CD4-positive, alpha-beta T cell (primary cell): ENCODE results near the gene ZNRF3. TPM values are rescaled to one million over a fixed set of nuclear protein-coding genes. Genes with fewer than 3 reads are reported as not detected.

Experiments used
- ATAC-seq: fragments of 200-7000 bp; cut with Tn5 transposase; one replicate; pipeline ENCODE4 v1.10.0; 2022; ENCODE audit warnings: mild to moderate bottlenecking; ENCODE audit not compliant: poor library complexity
- CTCF ChIA-PET: fragments of 350-600 bp; sonication (Branson Sonifier 250); formaldehyde crosslinking; loops from one replicate; lab custom pipeline; 2021; ENCODE audit warnings: antibody characterized with exemption, inconsistent platforms; lab: Charles Lee
- POLR2A ChIA-PET: fragments of 350-600 bp; sonication (Branson Sonifier 250); formaldehyde crosslinking; loops from one replicate; lab custom pipeline; 2021; ENCODE audit warnings: antibody characterized with exemption, inconsistent platforms; lab: Charles Lee
- DNase-seq, 14 experiments: peaks; one replicate each; pipeline ENCODE4 v3.0.0-alpha.2; 2013 to 2020; ENCODE audit warnings: mixed read lengths in 2 of 14
- H3K27ac ChIP-seq, 2 donors: one replicate each; pipeline versions ENCODE4 v1.5.1 to v1.7.0; 2013; ENCODE audit warnings: low read length in 2 of 2, low read depth in 1 of 2, mild to moderate bottlenecking in 1 of 2
- H3K27me3 ChIP-seq, 2 experiments: 1 replicate in 1 of 2; 2 replicates in 1 of 2; pipeline versions ENCODE4 v1.6.1 to v1.7.0; 2013; ENCODE audit warnings: low read length in 2 of 2, control low read depth in 1 of 2, mild to moderate bottlenecking in 1 of 2, moderate library complexity in 1 of 2; ENCODE audit not compliant: insufficient read depth in 2 of 2, control insufficient read depth in 1 of 2
- H3K36me3 ChIP-seq: one replicate; pipeline ENCODE4 v1.6.1; 2013; ENCODE audit warnings: low read length, control low read depth; ENCODE audit not compliant: insufficient read depth
- H3K4me1 ChIP-seq: one replicate; pipeline ENCODE4 v1.6.1; 2013; ENCODE audit warnings: low read length, control low read depth; ENCODE audit not compliant: insufficient read depth
- H3K4me3 ChIP-seq: one replicate; pipeline ENCODE4 v1.5.1; 2013; ENCODE audit warnings: mild to moderate bottlenecking, low read length, moderate library complexity
- H3K9me3 ChIP-seq, 2 experiments: 1 replicate in 1 of 2; 2 replicates in 1 of 2; pipeline versions ENCODE4 v1.6.1 to v1.7.0; 2013; ENCODE audit warnings: low read length in 2 of 2, mild to moderate bottlenecking in 2 of 2, control low read depth in 1 of 2, moderate library complexity in 1 of 2; ENCODE audit not compliant: control insufficient read depth in 1 of 2, insufficient read depth in 1 of 2
- H3K27ac Mint-ChIP-seq: one replicate; pipeline ENCODE4 v1.8.0; 2020; ENCODE audit warnings: mixed read lengths
- H3K27me3 Mint-ChIP-seq: one replicate; pipeline ENCODE4 v1.8.0; 2021; ENCODE audit warnings: mixed read lengths
- H3K36me3 Mint-ChIP-seq: one replicate; pipeline ENCODE4 v1.8.0; 2021; ENCODE audit warnings: low read depth, mixed read lengths
- H3K4me1 Mint-ChIP-seq: one replicate; pipeline ENCODE4 v1.8.0; 2021; ENCODE audit warnings: low read depth, mixed read lengths
- H3K4me3 Mint-ChIP-seq: one replicate; pipeline ENCODE4 v1.8.0; 2020; ENCODE audit warnings: mild to moderate bottlenecking, mixed read lengths
- H3K9me3 Mint-ChIP-seq: one replicate; pipeline ENCODE4 v1.8.0; 2020; ENCODE audit warnings: mixed read lengths
- intact Hi-C, 2 experiments: fragments of 100-400 bp; cut with DNase I in 1 of 2; cut with micrococcal nuclease in 1 of 2; formaldehyde crosslinking; loops; one replicate each; pipeline versions ENCODE4 v1.15.1 to v1.9.0; 2023 to 2025; cut with DNase I, micrococcal nuclease
- total RNA-seq, 174 experiments: library from RNA in 2 of 174; stranded (reverse) in 2 of 174; gene quantifications; one replicate each; pipeline ENCODE4 v1.2.3 and lab custom pipeline; 2021 to 2026
- TF ChIP-seq, protein P1 (sequence below): fragments of 200-600 bp; IDR thresholded peaks from one replicate; pipeline ENCODE4 v1.8.0; 2022; ENCODE audit warnings: antibody characterized with exemption, mild to moderate bottlenecking

The ZNRF3 gene
- total RNA-seq, 2 experiments from 2014 or later = 0.38 to 0.61 TPM

DNA sequence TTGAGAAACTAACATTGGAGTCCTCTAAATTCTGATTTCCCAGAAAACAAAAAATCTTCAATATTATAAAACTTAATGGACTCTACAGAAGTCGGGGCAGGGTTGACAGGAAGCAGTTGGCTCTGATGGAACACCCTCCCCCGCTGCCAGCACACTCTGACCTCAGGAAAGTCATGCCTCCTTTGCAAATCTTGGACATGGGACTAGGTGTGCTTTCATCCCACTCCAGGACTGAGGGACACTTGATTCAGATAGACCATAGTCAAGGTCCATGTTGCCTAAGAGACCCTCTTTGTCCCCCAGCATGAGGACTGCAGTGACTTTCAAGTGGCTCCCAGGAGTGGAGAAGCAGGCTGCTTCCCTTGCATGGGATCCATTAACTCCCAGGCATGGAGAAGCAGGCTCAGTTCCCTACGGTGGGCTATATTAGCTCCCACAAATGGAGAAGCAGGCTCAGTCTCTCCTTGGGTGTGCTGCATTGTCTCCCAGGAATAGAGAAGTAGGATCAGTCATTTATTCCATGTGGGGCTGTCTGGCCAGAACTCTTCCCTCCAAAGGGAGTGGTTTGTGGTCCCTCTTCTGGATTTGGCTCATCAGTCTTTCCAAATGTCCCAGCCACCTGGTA lies 139.9 kb downstream of the ZNRF3 start:
- DNase-seq (no peak), ATAC-seq (no peak)
- Mint-ChIP-seq H3K4me1 (no peaks in the 10 kb centered on the region), H3K27me3 (peaks cover 19% of the 10 kb centered on the region), H3K9me3 (no peaks in the 10 kb centered on the region), H3K36me3 (no peaks in the 10 kb centered on the region), H3K4me3 (no peak overlapping the region), H3K27ac (no peak overlapping the region)
- intact Hi-C loops = no loop called here
- ChIA-PET CTCF (no interaction called here), POLR2A (no interaction called here)
- Histone ChIP-seq H3K9me3 (no peaks in the 10 kb centered on the region), H3K27ac (no peak overlapping the region), H3K4me3 (no peak overlapping the region), H3K36me3 (no peaks in the 10 kb centered on the region), H3K4me1 (no peaks in the 10 kb centered on the region), H3K27me3 (peaks cover 0 to 9% of the 10 kb centered on the region in 2 experiments)
- TF ChIP-seq, protein P1, sequence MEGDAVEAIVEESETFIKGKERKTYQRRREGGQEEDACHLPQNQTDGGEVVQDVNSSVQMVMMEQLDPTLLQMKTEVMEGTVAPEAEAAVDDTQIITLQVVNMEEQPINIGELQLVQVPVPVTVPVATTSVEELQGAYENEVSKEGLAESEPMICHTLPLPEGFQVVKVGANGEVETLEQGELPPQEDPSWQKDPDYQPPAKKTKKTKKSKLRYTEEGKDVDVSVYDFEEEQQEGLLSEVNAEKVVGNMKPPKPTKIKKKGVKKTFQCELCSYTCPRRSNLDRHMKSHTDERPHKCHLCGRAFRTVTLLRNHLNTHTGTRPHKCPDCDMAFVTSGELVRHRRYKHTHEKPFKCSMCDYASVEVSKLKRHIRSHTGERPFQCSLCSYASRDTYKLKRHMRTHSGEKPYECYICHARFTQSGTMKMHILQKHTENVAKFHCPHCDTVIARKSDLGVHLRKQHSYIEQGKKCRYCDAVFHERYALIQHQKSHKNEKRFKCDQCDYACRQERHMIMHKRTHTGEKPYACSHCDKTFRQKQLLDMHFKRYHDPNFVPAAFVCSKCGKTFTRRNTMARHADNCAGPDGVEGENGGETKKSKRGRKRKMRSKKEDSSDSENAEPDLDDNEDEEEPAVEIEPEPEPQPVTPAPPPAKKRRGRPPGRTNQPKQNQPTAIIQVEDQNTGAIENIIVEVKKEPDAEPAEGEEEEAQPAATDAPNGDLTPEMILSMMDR = no peak

DNA sequence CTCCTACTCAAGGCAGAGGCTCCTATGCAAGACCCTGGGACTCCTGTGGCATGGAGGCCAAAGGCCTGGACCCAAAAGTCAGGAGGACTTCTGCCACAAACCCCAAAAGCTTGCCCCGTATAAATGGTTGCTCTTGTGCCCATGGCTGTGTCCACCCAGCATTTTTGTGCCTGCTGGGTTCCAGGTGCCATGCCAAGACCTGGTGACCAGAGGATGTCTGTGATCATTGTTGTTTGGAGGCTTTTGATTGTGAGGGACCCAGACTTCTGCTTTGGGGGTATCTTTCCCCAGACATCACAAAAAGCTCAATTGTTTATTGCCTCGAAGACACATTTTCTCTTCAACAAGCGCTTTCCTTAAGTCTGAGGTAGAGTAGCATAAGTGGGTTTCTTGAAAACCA lies 143.2 kb downstream of the ZNRF3 start:
- TF ChIP-seq, protein P1 = no peak
- Mint-ChIP-seq H3K27ac (no peak overlapping the region), H3K9me3 (no peaks in the 10 kb centered on the region), H3K36me3 (no peaks in the 10 kb centered on the region), H3K27me3 (peaks cover 41% of the 10 kb centered on the region), H3K4me3 (no peak overlapping the region), H3K4me1 (peaks cover 14% of the 10 kb centered on the region)
- no peak overlapping the region for H3K4me3 ChIP-seq
- peaks cover 0 to 3% of the 10 kb centered on the region in 2 experiments for H3K9me3 ChIP-seq
- no peak for DNase-seq
- ChIA-PET POLR2A (no interaction called here), CTCF (no interaction called here)
- H3K27me3 ChIP-seq = peaks cover 29 to 33% of the 10 kb centered on the region in 2 experiments
- intact Hi-C loops = no loop called here
- H3K27ac ChIP-seq = no peak overlapping the region
- no peak for ATAC-seq
- H3K4me1 ChIP-seq = peaks cover 13% of the 10 kb centered on the region
- no peaks in the 10 kb centered on the region for H3K36me3 ChIP-seq

GRCh38 chr22:29028468-29028867 lies 145.1 kb downstream of the ZNRF3 start:
- peaks cover 0 to 7% of the 10 kb centered on the region in 2 experiments for H3K9me3 ChIP-seq
- H3K4me1 Mint-ChIP-seq = peaks cover 14% of the 10 kb centered on the region
- H3K9me3 Mint-ChIP-seq = no peaks in the 10 kb centered on the region
- no peak overlapping the region for H3K27ac Mint-ChIP-seq
- no peak for DNase-seq
- no peaks in the 10 kb centered on the region for H3K36me3 Mint-ChIP-seq
- TF ChIP-seq, protein P1 = no peak
- H3K4me3 ChIP-seq = no peak overlapping the region
- H3K36me3 ChIP-seq = no peaks in the 10 kb centered on the region
- ATAC-seq = no peak
- POLR2A ChIA-PET = no interaction called here
- peaks cover 50% of the 10 kb centered on the region for H3K27me3 Mint-ChIP-seq
- intact Hi-C loops = no loop called here
- no peak overlapping the region for H3K27ac ChIP-seq
- H3K4me1 ChIP-seq = peaks cover 13% of the 10 kb centered on the region
- peaks cover 32 to 38% of the 10 kb centered on the region in 2 experiments for H3K27me3 ChIP-seq
- CTCF ChIA-PET = interaction anchor here (1.4 to 1.7 kb wide), 2 partner anchors 12 to 173 kb away, joined by 3 to 4 read pairs; no protein-coding TSS in a partner anchor
- no peak overlapping the region for H3K4me3 Mint-ChIP-seq
